Measurements from ENCODE around the gene FAM81A.

GRCh38 chr15:59528961-59529402 lies 91.0 kb downstream of the FAM81A start:
- peak; percentile 58 to 91 (median 77) for TF ChIP-seq CTCF (IDR thresholded peaks at IDR 0.05)
- no peak for TF ChIP-seq POLR2A (IDR thresholded peaks at IDR 0.05)
- peak in 1 of 2 donors; percentile 62 for TF ChIP-seq POLR2AphosphoS5 (IDR thresholded peaks at IDR 0.05; ENCODE audit: insufficient read depth in 1 of 2, low read depth in 1 of 2)
